ENCODE measurements around the gene ZNG1F.
"Not testable (repeated sequence)": the region's sequence is repeated elsewhere in the genome, so short reads cannot be mapped to it uniquely, and the experiment has no call there.

The ZNG1F gene

GRCh38 chr9:41087929-41088328, 101.2 kb downstream of the ZNG1F start:
- not testable (repeated sequence) for DNase-seq (ENCODE audit: low spot score)

GRCh38 chr9:41087157-41087780, 101.8 kb downstream of the ZNG1F start:
- not testable (repeated sequence) for DNase-seq (ENCODE audit: low spot score)

GRCh38 chr9:41086685-41087084, 102.4 kb downstream of the ZNG1F start:
- DNase-seq (ENCODE audit: low spot score), result not testable (repeated sequence)

GRCh38 chr9:41086215-41086614, 102.9 kb downstream of the ZNG1F start:
- not testable (repeated sequence) for DNase-seq (ENCODE audit: low spot score)

- DNase-seq (ENCODE audit: low spot score), result not testable (repeated sequence)
Observed at GRCh38 chr9:41082358-41082757, 106.8 kb downstream of the ZNG1F start.
